ENCODE results near the gene PTPRN2. TPM values are rescaled to one million over a fixed set of nuclear protein-coding genes. Genes with fewer than 3 reads are reported as not detected.

PTPRN2 gene
- total RNA-seq, 1 donor, result 0.09 TPM

DNA sequence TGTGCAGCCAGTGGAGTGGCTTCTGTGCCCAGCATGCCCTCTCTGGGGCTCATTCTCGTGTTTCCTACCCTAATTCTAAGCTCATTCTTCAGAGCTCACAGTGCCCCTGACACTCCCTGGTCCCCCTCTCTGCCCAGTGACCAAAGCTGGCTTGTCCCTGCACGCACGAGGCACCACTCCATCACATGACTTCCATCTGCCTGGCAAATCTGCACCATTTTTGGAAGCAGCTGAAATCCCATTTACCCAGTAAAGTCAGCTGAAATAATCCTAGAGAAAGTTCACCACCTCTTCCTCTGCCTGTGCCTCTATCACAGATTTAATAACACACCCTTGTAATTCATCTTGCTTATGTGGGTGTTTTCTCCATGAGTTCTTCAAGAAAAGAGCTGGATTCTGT lies 616.9 kb downstream of the PTPRN2 start:
- H3K4me3 ChIP-seq (ENCODE audit: low read depth, low read length), result no peak overlapping the region
- no peak for DNase-seq (ENCODE audit: low read depth)
- TF ChIP-seq, protein P1, sequence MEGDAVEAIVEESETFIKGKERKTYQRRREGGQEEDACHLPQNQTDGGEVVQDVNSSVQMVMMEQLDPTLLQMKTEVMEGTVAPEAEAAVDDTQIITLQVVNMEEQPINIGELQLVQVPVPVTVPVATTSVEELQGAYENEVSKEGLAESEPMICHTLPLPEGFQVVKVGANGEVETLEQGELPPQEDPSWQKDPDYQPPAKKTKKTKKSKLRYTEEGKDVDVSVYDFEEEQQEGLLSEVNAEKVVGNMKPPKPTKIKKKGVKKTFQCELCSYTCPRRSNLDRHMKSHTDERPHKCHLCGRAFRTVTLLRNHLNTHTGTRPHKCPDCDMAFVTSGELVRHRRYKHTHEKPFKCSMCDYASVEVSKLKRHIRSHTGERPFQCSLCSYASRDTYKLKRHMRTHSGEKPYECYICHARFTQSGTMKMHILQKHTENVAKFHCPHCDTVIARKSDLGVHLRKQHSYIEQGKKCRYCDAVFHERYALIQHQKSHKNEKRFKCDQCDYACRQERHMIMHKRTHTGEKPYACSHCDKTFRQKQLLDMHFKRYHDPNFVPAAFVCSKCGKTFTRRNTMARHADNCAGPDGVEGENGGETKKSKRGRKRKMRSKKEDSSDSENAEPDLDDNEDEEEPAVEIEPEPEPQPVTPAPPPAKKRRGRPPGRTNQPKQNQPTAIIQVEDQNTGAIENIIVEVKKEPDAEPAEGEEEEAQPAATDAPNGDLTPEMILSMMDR (IDR thresholded peaks at IDR 0.05; ENCODE audit: insufficient read depth, low read length), result no peak

DNA sequence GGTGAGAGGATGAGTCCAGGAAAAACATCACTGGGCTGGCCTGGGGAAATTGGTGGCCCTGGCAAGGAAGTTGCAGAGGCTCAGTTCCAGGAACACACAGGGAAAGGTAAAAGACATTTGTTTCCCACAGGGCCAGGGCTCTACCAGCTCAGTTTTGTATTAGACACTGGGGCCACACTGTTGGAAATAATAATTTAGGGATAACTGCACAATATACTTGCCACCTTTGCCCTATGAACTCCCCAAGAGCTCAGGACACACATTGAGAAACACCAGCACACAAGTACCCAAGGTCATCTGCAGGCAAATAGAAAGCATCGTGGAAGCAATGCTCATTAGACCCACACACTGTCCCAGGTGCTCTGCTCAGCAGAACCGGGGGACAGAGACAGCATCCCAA lies 617.6 kb downstream of the PTPRN2 start:
- TF ChIP-seq, protein P1 (IDR thresholded peaks at IDR 0.05; ENCODE audit: insufficient read depth, low read length), result no peak
- H3K4me3 ChIP-seq (ENCODE audit: low read depth, low read length), result no peak overlapping the region
- DNase-seq (ENCODE audit: low read depth), result no peak

DNA sequence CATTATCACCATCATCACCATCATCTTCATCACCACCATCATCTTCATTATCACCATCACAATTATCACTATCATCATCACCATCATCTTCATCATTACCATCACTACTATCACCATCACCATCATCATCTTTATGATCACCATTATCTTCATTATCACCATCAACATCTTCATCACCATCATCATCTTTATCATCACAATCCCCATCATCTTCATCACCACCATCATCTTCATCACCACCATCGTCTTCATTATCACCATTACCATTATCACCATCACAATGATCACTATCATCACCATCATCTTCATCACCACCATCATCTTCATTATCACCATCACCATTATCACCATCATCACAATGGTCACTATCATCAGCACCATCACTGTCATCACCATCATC lies 621.1 kb downstream of the PTPRN2 start:
- TF ChIP-seq, protein P1 (IDR thresholded peaks at IDR 0.05; ENCODE audit: insufficient read depth, low read length), result no peak
- DNase-seq (ENCODE audit: low read depth), result no peak

DNA sequence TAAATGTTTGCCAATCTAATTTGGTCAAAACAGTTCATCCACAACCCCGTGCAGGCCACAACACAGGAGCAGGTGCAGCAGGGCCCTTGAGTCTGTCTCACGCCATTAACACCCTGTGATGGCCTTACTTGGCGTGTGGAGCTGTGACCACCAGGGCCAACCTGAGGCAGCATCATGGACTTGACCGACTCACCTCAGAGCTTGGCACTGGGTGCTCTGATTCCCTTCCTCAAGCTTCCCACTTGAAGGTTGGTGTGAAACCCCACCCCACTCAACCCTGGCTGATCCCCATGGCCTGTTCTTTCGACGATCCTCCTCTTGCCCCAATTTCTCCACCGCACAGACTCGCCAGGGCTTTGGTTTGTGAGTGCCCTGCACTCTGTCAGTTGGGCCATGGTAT lies 623.1 kb downstream of the PTPRN2 start:
- H3K4me3 ChIP-seq (ENCODE audit: low read depth, low read length), result no peak overlapping the region
- TF ChIP-seq, protein P1 (IDR thresholded peaks at IDR 0.05; ENCODE audit: insufficient read depth, low read length), result no peak
- DNase-seq (ENCODE audit: low read depth), result no peak

More for the DNA sequence above, 621.1 kb downstream of the PTPRN2 start:
- no peak overlapping the region for H3K4me3 ChIP-seq (ENCODE audit: low read depth, low read length)

DNA sequence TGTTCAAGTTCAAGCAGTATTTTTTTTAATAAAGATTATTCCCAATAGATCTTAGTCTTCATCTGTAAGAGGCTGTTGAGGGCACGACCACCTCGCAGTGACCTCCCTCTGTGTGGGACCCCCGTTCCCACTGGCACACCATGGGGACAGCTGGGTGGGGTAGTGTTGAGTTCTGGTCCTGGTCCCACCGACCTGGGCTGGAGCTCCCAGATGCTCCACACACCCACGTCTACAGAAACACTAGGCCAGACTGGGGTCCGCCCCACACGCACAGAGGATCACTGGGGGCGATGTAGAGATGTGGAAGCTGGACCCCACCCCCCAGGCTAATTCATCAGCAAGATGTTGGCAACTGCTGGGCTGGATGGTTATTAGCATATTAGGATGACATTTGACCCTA lies 623.6 kb downstream of the PTPRN2 start:
- no peak overlapping the region for H3K4me3 ChIP-seq (ENCODE audit: low read depth, low read length)
- TF ChIP-seq, protein P1 (IDR thresholded peaks at IDR 0.05; ENCODE audit: insufficient read depth, low read length), result no peak

DNA sequence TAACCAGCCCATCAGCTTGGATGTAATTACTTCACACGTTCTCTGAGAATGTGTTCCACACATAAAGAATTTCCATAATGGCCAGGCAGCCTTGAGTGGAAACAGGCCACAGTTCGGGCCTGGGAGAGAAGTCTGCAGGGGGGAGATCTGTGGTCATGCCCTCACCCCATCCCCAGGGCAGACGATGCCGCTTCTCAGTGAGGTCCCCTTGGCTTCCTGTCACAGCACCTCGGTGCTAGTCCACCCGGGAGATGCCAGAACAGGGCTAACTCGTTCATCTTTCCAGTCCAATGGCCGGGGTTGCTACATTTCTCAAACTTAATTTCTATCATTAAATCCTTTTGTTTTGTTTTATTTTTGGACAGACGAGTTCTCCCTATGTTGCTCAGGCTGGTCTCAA lies 624.1 kb downstream of the PTPRN2 start:
- H3K4me3 ChIP-seq (ENCODE audit: low read depth, low read length), result no peak overlapping the region
- DNase-seq (ENCODE audit: low read depth), result no peak
- TF ChIP-seq, protein P1 (IDR thresholded peaks at IDR 0.05; ENCODE audit: insufficient read depth, low read length), result no peak

More for the DNA sequence above, 623.6 kb downstream of the PTPRN2 start:
- no peak for DNase-seq (ENCODE audit: low read depth)

Data from fibroblast of the aortic adventitia (primary cell).